Heart left ventricle (tissue), 16 donors: Measurements from ENCODE around the gene ZNF324B. TPM values are rescaled to one million over a fixed set of nuclear protein-coding genes. Genes with fewer than 3 reads are reported as not detected.
"Not testable (repeated sequence)": the region's sequence is repeated elsewhere in the genome, so short reads cannot be mapped to it uniquely, and the experiment has no call there.

Source experiments
- ATAC-seq, 4 donors: fragments of 200-7000 bp; cut with Tn5 transposase; one replicate each; pipeline ENCODE4 v1.9.1; 2020 to 2022; ENCODE audit warnings: moderate library complexity in 4 of 4, mild to moderate bottlenecking in 3 of 4, moderate number of reproducible peaks in 1 of 4
- DNase-seq, 5 donors: peaks; one replicate each; pipeline ENCODE4 v3.0.0-alpha.2; 2020
- H3K27ac ChIP-seq, 12 donors: fragments of 200-600 bp; sonication (generic) in 4 of 12; one replicate each; pipeline versions ENCODE4 v1.5.0 to v1.8.0; 2016 to 2022; ENCODE audit warnings: mild to moderate bottlenecking in 2 of 12
- H3K27me3 ChIP-seq, 9 donors: fragments of 200-600 bp; sonication (generic) in 2 of 9; one replicate each; pipeline versions ENCODE4 v1.5.1 to v1.8.0; 2016 to 2022; ENCODE audit warnings: mild to moderate bottlenecking in 3 of 9
- H3K36me3 ChIP-seq, 9 donors: fragments of 200-600 bp; sonication (generic) in 2 of 9; one replicate each; pipeline versions ENCODE4 v1.5.0 to v1.8.0; 2018 to 2022; ENCODE audit warnings: mild to moderate bottlenecking in 2 of 9
- H3K4me1 ChIP-seq, 12 donors: fragments of 200-600 bp; sonication (generic) in 4 of 12; one replicate each; pipeline versions ENCODE4 v1.5.0 to v1.8.0; 2016 to 2022; ENCODE audit warnings: mild to moderate bottlenecking in 3 of 12
- H3K4me3 ChIP-seq, 12 donors: fragments of 200-600 bp; sonication (generic) in 4 of 12; one replicate each; pipeline versions ENCODE4 v1.5.0 to v1.8.0; 2017 to 2022; ENCODE audit warnings: mild to moderate bottlenecking in 9 of 12, moderate library complexity in 4 of 12
- H3K9me3 ChIP-seq, 12 donors: fragments of 200-600 bp; sonication (generic) in 4 of 12; one replicate each; pipeline versions ENCODE4 v1.5.0 to v1.8.0; 2016 to 2022; ENCODE audit warnings: mild to moderate bottlenecking in 1 of 12
- CTCF ChIP-seq, 12 donors: fragments of 200-600 bp; sonication (generic) in 4 of 12; IDR thresholded peaks; one replicate each; pipeline versions ENCODE4 v1.5.0 to v1.8.0; 2018 to 2022; ENCODE audit warnings: antibody characterized with exemption in 12 of 12, mild to moderate bottlenecking in 5 of 12
- POLR2A ChIP-seq, 2 donors: fragments of 450-650 bp; IDR thresholded peaks; one replicate each; pipeline ENCODE4 v1.6.1; 2017; ENCODE audit warnings: antibody characterized with exemption in 2 of 2, mild to moderate bottlenecking in 2 of 2, moderate library complexity in 2 of 2
- WGBS, 4 donors: extraction: QIAGEN DNeasy Blood & Tissue Kit in 2 of 4; methylation state at CpG; one replicate each; pipeline versions ENCODE4 v1.1.5 to v1.1.7; 2013 to 2018; 5-methylcytosine and 5-hydroxymethylcytosine counted together
- intact Hi-C, 10 donors: fragments of 100-400 bp; cut with DNase I; formaldehyde crosslinking; loops; one replicate each; pipeline versions ENCODE4 v1.11.1 to v1.14.2; 2022
- long read RNA-seq, 3 donors: library from polyadenylated mRNA; unstranded; transcript quantifications; one replicate each; pipeline ENCODE4 v2.0.0, GENCODE V29; 2020 to 2021
- polyA plus RNA-seq, 2 donors: library from polyadenylated mRNA; stranded (reverse); fragments of 200-250 nt; gene quantifications; one replicate each; pipeline ENCODE4 v1.2.3, GENCODE V29; 2013
- total RNA-seq, 9 donors: library from RNA; depleted of rRNA in 2 of 9; stranded (reverse); fragments of >200 nt in 2 of 9; fragmentation: NEBNext Ultra II Directional in 3 of 9; extraction: Animal tissue kit (Norgen Biotek cat#: 25700) in 3 of 9; gene quantifications; one replicate each; pipeline versions ENCODE4 v1.1.0 to v1.2.4, GENCODE V29; 2016 to 2023
- donor health status: ischemic (EF 13 %, LVEDD 7.1; RV severe dilation, severe dysfunction).
- donor health status: healthy with polysubstance abuse.
- donor health status: DM: no; HTN: yes; CAD: no.
- donor health status: DM: no; HTN: no; CAD: no.
- donor health status: ischemic (EF 25% LVEDD 6.9; RV normal size, moderate dysfunction).
- donor health status: ischemic (EF 25% LVEDD 5.7; RV mildly dilated, moderate dysfunction).
- donor health status: healthy.
- donor health status: DM: yes; HTN: yes; CAD: no.
- donor health status: ischemic (EF 35%, LVEDD 5.7; RV mildly dilated, moderate dysfunction).
- donor health status: nonischemic (EF 11% LVEDD 7.7; RV severe dilation, severe dysfunction).
- donor health status: DM: yes; HTN: yes; CAD: no.
- donor health status: PGD.
- donor health status: ischemic (EF 29% LVEDD 5.4; RV normal size, mild dysfunction).
- donor health status: nonischemic (EF 23%, LVEDD 6.1; RV moderate dilation, normal function).

Gene ZNF324B
- 1 to 10 TPM; 2.3 to 5.1 (median 4.5) TPM for total RNA-seq
- polyA plus RNA-seq: 1 to 10 TPM; 1.4 to 3.1 TPM
- long read RNA-seq, donor 1: 0 reads
- long read RNA-seq, donor 2, transcript ZNF324B-201 (4 exons, 2,996 nt): major isoform, 9 of 11 reads
- long read RNA-seq, donor 2, partial matches to known transcripts: 2 of 11 reads
- long read RNA-seq, donor 2, other reads (novel, unspliced or antisense): 0 of 11 reads
- long read RNA-seq, donor 3, partial matches to known transcripts: 0 of 2 reads
- long read RNA-seq, donor 3, other reads (novel, unspliced or antisense): 1 of 2 reads

GRCh38 chr19:58451358-58452101 lies at the start of gene ZNF324B:
ZNF324B (plus strand) TSS chr19:58451622; CDS start chr19:58453702, 2,080 bp downstream.
- WGBS, 4 donors: 0 to 1% (median 0%) methylated on average over 24 to 79 of the region's 79 CpGs
- intact Hi-C loops: loop anchor here in 2 of 10 donors (1.0 kb wide), 1 partner anchor 11 kb away; the partner anchor contains the start of gene ZNF132 (in 2 of the 2)
- Histone ChIP-seq H3K4me1 (peaks cover 0 to 10% (median 6%) of the 10 kb centered on the region in 12 donors), H3K36me3 (peaks cover 0 to 22% (median 4%) of the 10 kb centered on the region in 9 donors), H3K27me3 (peaks cover 0 to 11% (median 0%) of the 10 kb centered on the region in 9 donors), H3K27ac (peak within 1 kb of the TSS in 10 of 12 donors; percentile 12 to 78 (median 62)), H3K9me3 (peaks cover 0 to 9% (median 0%) of the 10 kb centered on the region in 12 donors), H3K4me3 (peak within 1 kb of the TSS; percentile 58 to 97 (median 85))
- TF ChIP-seq CTCF (IDR thresholded peaks at IDR 0.05) (no peak), POLR2A (IDR thresholded peaks at IDR 0.05) (peak in 1 of 2 donors; percentile 80)
- ATAC-seq (peak; percentile 94 to 100 (median 98)), DNase-seq (peak; percentile 95 to 98 (median 97))

- Histone ChIP-seq H3K36me3 (no peaks in the 10 kb centered on the region), H3K27me3 (peaks cover 2 to 12% (median 7%) of the 10 kb centered on the region in 9 donors), H3K4me3 (peak overlapping the region; percentile 48 to 83 (median 64)), H3K27ac (peak overlapping the region in 4 of 12 donors; percentile 33 to 74 (median 63)), H3K4me1 (peaks cover 3 to 23% (median 13%) of the 10 kb centered on the region in 12 donors), H3K9me3 (no peaks in the 10 kb centered on the region)
- DNase-seq (no peak), ATAC-seq (no peak)
- intact Hi-C loops: loop anchor here in 1 of 10 donors (1.0 to 2.0 kb wide), 2 partner anchors 15 to 21 kb away; partner anchors contain the start of genes RPS5 and ZNF837
- 26 to 34% (median 29%) methylated on average over 22 to 23 of the region's 23 CpGs for WGBS, 4 donors
- TF ChIP-seq CTCF (IDR thresholded peaks at IDR 0.05) (no peak), POLR2A (IDR thresholded peaks at IDR 0.05) (no peak)
Measured at GRCh38 chr19:58401840-58402421, 49.5 kb upstream of the ZNF324B start.

GRCh38 chr19:58403920-58404478 lies 47.4 kb upstream of the ZNF324B start:
- H3K36me3 ChIP-seq, ATAC-seq, H3K4me3 ChIP-seq, DNase-seq, H3K27me3 ChIP-seq, intact Hi-C loops, H3K27ac ChIP-seq, H3K9me3 ChIP-seq: not testable (repeated sequence)
- WGBS, 4 donors: 69 to 87% (median 78%) methylated on average over 5 of the region's 5 CpGs
- H3K4me1 ChIP-seq: peaks cover 3 to 34% (median 23%) of the 10 kb centered on the region in 12 donors

- ATAC-seq: no peak
- peak overlapping the region in 9 of 12 donors; percentile 89 to 97 (median 93) for H3K27ac ChIP-seq
- H3K36me3 ChIP-seq: peaks cover 0 to 8% (median 0%) of the 10 kb centered on the region in 9 donors
- peak overlapping the region in 10 of 12 donors; percentile 65 to 99 (median 88) for H3K4me3 ChIP-seq
- H3K27me3 ChIP-seq: no peaks in the 10 kb centered on the region
- TF ChIP-seq CTCF (IDR thresholded peaks at IDR 0.05) (peak in 6 of 12 donors; percentile 11 to 28 (median 18)), POLR2A (IDR thresholded peaks at IDR 0.05) (no peak)
- H3K9me3 ChIP-seq: no peaks in the 10 kb centered on the region
- intact Hi-C loops: no loop called here
- 66 to 84% (median 72%) methylated on average over 10 of the region's 10 CpGs for WGBS, 4 donors
- peaks cover 0 to 28% (median 23%) of the 10 kb centered on the region in 12 donors for H3K4me1 ChIP-seq
- DNase-seq: no peak
Measured at GRCh38 chr19:58406818-58407657, 44.4 kb upstream of the ZNF324B start.
